DMS 273 (cell line): ENCODE measurements around the gene OR4C45.
"Not testable (repeated sequence)": the region's sequence is repeated elsewhere in the genome, so short reads cannot be mapped to it uniquely, and the experiment has no call there.

Experiments
- DNase-seq: peaks from one replicate; lab custom pipeline; 2025; ENCODE audit not compliant: unreplicated experiment; lab: John Stamatoyannopoulos, UW

OR4C45 gene

GRCh38 chr11:50032574-50032973 lies at the start of gene OR4C45:
Gene OR4C45 (plus strand): TSS chr11:50032874.
- no peak for DNase-seq

GRCh38 chr11:49995565-49995964 lies 37.1 kb upstream of the OR4C45 start:
- DNase-seq = peak; percentile 90

DNA sequence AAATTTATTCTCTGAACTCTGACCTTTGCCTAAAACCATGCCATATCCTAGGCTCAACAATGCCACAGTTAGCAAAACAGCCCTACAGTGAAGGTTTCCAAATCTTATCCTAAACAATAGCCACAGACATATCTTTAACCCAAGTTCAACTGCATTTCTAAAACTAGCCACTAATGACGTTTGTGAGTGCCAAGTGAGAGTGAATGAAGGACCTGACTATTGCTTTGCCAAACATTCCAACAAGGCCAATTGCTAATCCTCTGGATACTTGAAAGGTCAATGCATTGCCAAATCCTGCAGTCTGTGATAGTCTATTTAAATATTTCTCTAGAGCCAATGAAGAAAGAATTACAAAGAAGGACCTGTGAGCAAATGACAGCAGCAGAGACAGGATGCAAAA lies 2.5 kb upstream of the OR4C45 start:
- DNase-seq = no peak

DNA sequence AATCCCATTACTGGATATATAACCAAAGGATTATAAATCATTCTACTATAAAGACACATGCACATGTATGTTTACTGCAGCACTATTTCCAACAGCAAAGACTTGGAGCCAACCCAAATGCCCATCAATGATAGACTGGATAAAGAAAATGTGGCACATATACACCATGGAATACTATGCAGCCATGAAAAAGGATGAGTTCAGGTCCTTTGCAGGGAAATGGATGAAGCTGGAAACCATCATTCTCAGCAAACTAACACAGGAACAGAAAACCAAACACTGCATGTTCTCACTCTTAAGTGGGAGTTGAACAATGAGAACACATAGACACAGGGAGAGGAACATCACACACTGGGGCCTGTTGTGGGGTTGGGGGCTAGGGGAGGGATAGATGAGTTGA lies 3.6 kb downstream of the OR4C45 start:
- DNase-seq = not testable (repeated sequence)

DNA sequence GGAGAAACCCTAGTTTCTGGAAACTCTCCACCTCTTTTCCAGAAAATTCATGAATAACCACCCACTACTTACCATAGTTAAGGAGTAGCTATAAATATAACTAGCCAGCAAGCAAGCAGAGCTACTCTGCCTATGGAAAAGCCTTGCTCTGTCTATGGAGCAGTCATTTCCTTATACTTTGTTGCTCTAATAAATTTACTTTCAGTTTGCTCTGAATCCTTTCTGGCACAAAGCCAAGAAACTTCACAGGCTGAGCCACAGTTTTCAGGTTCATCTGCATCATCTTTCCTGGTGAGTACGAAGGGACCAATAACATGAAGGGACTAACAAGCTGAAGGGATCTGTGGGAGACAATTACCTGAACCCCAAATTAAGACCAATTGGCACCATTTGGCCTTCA lies 4.6 kb downstream of the OR4C45 start:
- DNase-seq = no peak

DNA sequence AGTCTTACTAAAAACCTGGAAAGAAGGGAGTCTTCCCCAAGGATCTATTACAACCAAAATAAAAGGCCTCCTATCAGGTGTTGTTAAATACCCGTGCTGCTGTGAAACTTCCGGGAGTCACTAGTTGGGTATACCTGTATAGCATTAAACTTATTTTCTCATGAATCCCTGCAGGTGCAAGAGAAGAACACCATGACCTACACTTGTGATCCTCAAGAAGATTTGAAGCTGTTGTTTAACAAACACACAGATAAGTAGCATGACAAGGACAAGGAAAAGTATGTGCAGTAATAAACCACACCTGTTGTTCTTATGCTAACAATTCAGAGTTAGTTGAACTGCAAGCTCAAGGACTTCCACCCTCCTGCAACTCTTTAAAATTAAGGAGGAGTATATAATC lies 12.0 kb downstream of the OR4C45 start:
- DNase-seq = no peak

DNA sequence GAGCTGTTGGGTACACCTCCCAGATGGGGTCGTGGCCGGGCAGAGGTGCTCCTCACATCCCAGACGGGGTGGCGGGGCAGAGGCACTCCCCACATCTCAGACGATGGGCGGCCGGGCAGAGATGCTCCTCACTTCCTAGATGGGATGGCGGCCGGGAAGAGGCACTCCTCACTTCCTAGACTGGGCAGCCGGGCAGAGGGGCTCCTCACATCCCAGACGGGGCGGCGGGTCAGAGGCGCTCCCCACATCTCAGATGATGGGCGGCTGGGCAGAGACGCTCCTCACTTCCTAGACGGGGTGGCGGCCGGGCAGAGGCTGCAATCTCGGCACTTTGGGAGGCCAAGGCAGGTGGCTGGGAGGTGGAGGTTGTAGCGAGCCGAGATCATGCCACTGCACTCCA lies 30.4 kb downstream of the OR4C45 start:
- not testable (repeated sequence) for DNase-seq

GRCh38 chr11:50070389-50070788 lies 37.7 kb downstream of the OR4C45 start:
- DNase-seq = no peak

GRCh38 chr11:50071584-50072225 lies 39.0 kb downstream of the OR4C45 start:
- DNase-seq = no peak

GRCh38 chr11:50072226-50073112 lies 39.8 kb downstream of the OR4C45 start:
- no peak for DNase-seq

DNA sequence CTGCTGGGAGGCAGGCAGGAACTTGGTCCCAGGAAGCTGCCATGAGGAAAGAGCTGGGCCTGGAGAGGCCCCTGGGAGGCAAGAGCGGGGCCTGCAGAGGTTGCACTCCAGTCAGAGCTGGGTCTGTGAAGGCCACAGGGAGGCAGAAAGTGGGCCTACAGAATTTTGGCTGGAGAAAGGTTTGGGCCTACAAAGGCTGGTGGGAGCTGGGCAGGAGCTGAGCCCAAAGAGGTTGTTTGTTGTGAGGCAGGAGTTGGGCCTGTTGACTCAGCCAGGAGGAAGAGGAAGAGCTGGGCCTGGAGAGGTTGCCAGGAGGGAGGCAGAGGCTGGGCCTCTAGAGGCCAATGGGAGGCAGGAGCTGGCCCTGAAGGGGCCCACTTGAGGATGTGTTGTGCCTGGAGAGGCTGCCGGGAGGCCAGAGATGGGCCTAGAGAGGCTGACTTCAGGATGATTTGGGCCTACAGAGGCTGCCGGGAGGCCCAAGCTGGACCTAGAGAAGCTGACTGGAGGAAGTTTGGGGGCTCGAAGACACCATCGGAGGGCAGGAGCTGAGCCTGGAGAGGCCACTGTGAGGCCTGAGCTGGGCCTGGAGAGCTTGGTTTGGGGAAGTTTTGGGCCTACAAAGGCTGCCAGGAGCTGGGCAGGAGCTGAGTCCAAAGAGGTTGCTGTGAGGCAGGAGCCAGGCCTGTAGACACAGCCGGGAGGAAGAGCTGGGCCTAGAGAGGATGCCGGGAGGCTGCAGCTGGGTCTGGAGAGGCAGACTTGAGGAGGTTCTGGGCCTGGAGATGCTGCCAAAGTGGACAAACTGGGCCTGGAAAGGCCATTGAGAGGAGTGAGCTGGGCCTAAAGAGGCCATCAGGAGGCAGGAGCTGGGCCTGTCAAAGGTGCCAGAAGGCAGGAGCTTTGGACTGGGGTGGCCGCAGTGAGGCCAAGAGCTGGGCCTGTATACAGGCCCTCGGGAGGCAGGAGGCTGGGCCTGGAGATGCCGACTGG lies 40.7 kb downstream of the OR4C45 start:
- no peak for DNase-seq

GRCh38 chr11:50074161-50074560 lies 41.5 kb downstream of the OR4C45 start:
- no peak for DNase-seq

DNA sequence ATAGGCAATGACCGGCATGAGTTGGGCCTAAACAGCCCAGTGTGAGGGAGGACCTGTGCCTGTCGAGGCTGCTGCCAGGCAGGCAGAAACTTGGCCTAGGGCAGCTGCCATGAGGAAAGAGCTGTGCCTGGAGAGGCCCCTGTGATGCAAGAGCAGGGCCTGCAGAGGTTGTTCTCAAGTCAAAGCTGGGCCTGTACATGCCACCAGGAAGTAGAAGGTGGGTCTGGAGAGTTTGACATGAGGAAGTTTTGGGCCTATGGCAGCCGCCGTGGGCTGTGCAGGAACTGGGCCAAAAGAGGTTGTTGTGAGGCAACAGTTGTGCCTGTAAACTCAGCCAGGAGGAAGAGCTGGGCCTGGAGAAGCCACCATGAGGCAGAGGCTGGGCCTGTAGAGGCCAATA lies 43.2 kb downstream of the OR4C45 start:
- DNase-seq = no peak

- DNase-seq = no peak
These were observed 44.9 kb downstream of the OR4C45 start for GRCh38 chr11:50077526-50077925.

GRCh38 chr11:50078001-50078400 lies 45.3 kb downstream of the OR4C45 start:
- peak; percentile 8 for DNase-seq

DNA sequence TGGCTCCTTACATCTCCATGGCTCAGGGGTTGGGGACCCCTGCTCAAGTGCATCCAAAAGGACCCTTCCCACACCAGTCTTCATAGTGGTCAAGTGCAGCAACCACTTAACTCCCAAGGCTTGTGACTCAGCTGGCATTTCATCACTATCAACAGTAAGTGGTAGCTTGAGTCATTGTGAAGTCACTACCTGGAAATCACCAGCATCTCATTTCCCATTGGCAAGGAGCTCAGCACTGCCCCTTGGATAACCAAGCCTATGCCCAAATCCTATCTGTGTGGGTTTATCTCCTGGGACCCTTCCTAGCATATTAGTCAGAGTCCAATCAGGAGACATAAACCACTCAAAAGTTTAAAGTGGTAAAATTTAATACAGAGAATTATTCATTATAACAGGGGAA lies 46.3 kb downstream of the OR4C45 start:
- DNase-seq = not testable (repeated sequence)

- DNase-seq = no peak
These were observed 47.6 kb downstream of the OR4C45 start for GRCh38 chr11:50080256-50080655.
